Right lobe of liver (tissue), 4 donors: ENCODE measurements around the gene GALNT10.

Source experiments
- POLR2A ChIP-seq: fragments of 450-650 bp; IDR thresholded peaks from one replicate; pipeline ENCODE4 v1.6.1; 2017; ENCODE audit warnings: antibody characterized with exemption, mild to moderate bottlenecking
- TF ChIP-seq, protein P1 (sequence below), 4 donors: fragments of 200-600 bp in 3 of 4; fragments of 450-650 bp in 1 of 4; IDR thresholded peaks; one replicate each; pipeline versions ENCODE4 v1.5.1 to v1.8.0; 2016 to 2022; ENCODE audit warnings: antibody characterized with exemption in 4 of 4, mild to moderate bottlenecking in 2 of 4
- donor health status: DM: no; HTN: no; CAD: no.
- donor health status: DM: no; HTN: no; CAD: no.
- donor health status: DM: no; HTN: yes; CAD: no.

DNA sequence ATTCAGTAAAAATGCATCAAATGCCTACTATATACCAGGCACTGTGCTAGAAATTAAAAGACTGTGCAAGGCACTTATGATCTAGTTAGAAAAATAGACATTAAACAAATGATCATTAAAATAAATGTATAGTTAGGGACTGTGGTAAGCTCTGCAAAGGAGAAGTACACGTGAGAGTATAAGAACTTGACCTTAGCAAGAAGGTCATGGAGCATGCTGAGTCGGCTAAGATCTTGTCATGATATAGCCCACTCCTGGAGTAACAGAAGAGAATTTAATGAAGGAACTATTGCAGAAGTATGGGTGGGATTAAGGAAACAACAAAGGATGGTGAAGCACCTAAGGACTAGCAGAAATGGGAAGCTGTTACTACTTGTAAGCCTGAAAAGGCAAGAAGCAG lies 231.8 kb downstream of the GALNT10 start:
- TF ChIP-seq, protein P1, sequence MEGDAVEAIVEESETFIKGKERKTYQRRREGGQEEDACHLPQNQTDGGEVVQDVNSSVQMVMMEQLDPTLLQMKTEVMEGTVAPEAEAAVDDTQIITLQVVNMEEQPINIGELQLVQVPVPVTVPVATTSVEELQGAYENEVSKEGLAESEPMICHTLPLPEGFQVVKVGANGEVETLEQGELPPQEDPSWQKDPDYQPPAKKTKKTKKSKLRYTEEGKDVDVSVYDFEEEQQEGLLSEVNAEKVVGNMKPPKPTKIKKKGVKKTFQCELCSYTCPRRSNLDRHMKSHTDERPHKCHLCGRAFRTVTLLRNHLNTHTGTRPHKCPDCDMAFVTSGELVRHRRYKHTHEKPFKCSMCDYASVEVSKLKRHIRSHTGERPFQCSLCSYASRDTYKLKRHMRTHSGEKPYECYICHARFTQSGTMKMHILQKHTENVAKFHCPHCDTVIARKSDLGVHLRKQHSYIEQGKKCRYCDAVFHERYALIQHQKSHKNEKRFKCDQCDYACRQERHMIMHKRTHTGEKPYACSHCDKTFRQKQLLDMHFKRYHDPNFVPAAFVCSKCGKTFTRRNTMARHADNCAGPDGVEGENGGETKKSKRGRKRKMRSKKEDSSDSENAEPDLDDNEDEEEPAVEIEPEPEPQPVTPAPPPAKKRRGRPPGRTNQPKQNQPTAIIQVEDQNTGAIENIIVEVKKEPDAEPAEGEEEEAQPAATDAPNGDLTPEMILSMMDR (IDR thresholded peaks at IDR 0.05), result no peak
- no peak for TF ChIP-seq POLR2A
